ENCODE measurements around the gene SLCO4A1.

The SLCO4A1 gene

GRCh38 chr20:62700261-62700930, 58.1 kb downstream of the SLCO4A1 start:
- no peak for TF ChIP-seq CTCF (IDR thresholded peaks at IDR 0.05; ENCODE audit: insufficient read depth, missing control alignments)
- no peak for DNase-seq (ENCODE audit: insufficient read length, low spot score)
- FAIRE-seq: no peak

DNA sequence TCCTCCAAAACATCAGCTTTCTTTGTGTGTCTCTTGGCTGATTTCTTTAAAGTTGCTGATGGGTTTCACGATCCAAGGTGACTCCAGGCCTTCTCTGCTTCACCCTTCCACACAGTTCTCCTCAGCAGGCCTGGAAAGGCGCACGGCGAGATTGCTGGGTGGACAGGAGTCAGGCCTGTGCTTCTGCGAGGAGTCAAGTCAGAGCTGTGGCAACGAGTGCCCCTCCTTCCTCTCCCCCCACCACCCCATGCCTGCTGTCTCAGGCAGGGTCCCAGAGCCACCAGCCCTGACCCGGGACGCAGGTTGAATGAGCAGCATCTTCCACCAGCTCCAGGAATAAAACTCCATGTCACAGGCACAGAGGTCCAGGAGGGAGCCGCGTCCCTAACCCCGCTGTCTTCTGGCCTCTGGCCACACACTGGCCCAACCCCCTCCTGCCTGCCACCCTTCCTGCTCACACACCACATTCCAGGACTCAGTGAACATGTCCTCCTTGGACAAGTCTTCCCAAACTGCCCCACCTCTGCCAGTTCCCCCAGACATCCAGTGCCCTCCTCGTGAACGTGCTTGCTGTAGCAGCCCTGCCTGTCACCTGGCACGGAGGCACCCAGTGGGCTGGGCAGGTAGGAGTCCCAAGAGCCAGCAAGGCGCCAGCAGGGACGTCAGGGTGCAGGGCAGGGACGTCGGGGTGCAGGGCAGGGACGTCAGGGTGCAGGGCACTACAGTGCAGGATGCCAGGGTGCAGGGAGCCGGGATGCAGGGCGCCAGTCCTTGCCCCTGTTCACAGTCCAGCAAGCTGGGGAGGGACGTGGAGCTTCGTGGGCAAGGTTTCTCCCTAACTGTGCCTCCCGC, 59.1 kb downstream of the SLCO4A1 start:
- DNase-seq (ENCODE audit: insufficient read length, low spot score): no peak
- TF ChIP-seq CTCF (IDR thresholded peaks at IDR 0.05; ENCODE audit: insufficient read depth, missing control alignments): no peak
- no peak for FAIRE-seq

DNA sequence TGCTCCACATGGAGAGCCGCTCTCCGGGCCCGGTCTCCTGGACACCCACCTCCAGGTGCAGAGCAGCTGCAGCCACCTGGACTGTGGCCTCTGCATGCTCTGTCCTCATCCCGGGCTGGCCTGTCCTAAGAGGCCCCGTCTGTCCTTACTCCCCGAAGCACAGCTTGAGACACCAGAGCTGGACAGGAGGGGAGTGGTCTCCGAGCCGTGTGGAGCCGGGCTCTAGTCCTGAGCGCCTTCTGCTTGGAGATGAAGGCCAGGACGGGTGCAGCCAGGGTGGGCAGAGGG, 59.7 kb downstream of the SLCO4A1 start:
- no peak for DNase-seq (ENCODE audit: insufficient read length, low spot score)
- no peak for FAIRE-seq
- TF ChIP-seq CTCF (IDR thresholded peaks at IDR 0.05; ENCODE audit: insufficient read depth, missing control alignments): no peak

GRCh38 chr20:62702895-62703852, 60.9 kb downstream of the SLCO4A1 start:
- no peak for TF ChIP-seq CTCF (IDR thresholded peaks at IDR 0.05; ENCODE audit: insufficient read depth, missing control alignments)
- DNase-seq (ENCODE audit: insufficient read length, low spot score) (no peak), FAIRE-seq (no peak)

GRCh38 chr20:62703853-62704228, 61.5 kb downstream of the SLCO4A1 start:
- no peak for TF ChIP-seq CTCF (IDR thresholded peaks at IDR 0.05; ENCODE audit: insufficient read depth, missing control alignments)
- FAIRE-seq: no peak
- DNase-seq (ENCODE audit: insufficient read length, low spot score): no peak

GRCh38 chr20:62704341-62704948, 62.1 kb downstream of the SLCO4A1 start:
- FAIRE-seq (no peak), DNase-seq (ENCODE audit: insufficient read length, low spot score) (no peak)
- no peak for TF ChIP-seq CTCF (IDR thresholded peaks at IDR 0.05; ENCODE audit: insufficient read depth, missing control alignments)

All from D721Med (cell line).